Retinal pigment epithelial cell (primary cell): Measurements from ENCODE around the gene GPSM3.

Source experiments
- DNase-seq: peaks from one replicate; pipeline ENCODE4 v3.0.0-alpha.2; 2010; ENCODE audit warnings: low read depth
- H3K4me3 ChIP-seq: 2 replicates; pipeline ENCODE4 v1.5.1; 2011; ENCODE audit warnings: mild to moderate bottlenecking, low read length, control low read depth, moderate library complexity
- TF ChIP-seq, protein P1 (sequence below): conservative IDR thresholded peaks from 2 replicates; pipeline ENCODE4 v1.5.1; 2011; ENCODE audit warnings: low read depth, low read length, control low read depth, inconsistent platforms

Gene GPSM3

GRCh38 chr6:32176476-32177182, 15.8 kb downstream of the GPSM3 start:
- peak overlapping the region; percentile 95 for H3K4me3 ChIP-seq
- TF ChIP-seq, protein P1, sequence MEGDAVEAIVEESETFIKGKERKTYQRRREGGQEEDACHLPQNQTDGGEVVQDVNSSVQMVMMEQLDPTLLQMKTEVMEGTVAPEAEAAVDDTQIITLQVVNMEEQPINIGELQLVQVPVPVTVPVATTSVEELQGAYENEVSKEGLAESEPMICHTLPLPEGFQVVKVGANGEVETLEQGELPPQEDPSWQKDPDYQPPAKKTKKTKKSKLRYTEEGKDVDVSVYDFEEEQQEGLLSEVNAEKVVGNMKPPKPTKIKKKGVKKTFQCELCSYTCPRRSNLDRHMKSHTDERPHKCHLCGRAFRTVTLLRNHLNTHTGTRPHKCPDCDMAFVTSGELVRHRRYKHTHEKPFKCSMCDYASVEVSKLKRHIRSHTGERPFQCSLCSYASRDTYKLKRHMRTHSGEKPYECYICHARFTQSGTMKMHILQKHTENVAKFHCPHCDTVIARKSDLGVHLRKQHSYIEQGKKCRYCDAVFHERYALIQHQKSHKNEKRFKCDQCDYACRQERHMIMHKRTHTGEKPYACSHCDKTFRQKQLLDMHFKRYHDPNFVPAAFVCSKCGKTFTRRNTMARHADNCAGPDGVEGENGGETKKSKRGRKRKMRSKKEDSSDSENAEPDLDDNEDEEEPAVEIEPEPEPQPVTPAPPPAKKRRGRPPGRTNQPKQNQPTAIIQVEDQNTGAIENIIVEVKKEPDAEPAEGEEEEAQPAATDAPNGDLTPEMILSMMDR = no peak
- DNase-seq = no peak

GRCh38 chr6:32175711-32176475, 16.6 kb downstream of the GPSM3 start, which contains the start of gene AGPAT1:
Gene AGPAT1 (minus strand): TSS chr6:32176084. CDS start chr6:32171496, 4,588 bp downstream.
- DNase-seq = peak; percentile 89
- TF ChIP-seq, protein P1 = no peak
- H3K4me3 ChIP-seq = peak within 1 kb of the TSS; percentile 95

DNA sequence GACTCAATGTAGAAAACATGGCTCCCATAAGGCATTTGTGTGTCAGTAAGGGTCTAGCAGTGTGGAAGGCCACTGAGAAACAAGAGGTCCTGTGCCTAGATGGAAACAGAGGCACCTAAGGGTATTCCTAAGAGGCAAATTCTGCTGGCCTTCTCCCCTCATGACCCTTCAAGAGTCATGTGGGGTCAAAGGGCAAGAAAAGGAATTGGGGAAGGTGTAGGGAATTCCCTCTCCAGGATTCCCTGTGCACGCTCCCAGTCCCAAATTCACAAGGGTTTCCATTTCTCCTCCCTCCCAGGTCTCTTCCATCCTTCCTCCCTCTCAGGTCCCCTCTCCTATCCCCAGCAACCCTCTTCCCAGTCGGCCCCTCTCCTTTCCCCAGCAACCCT, 17.1 kb downstream of the GPSM3 start:
- no peak for DNase-seq
- peak overlapping the region; percentile 95 for H3K4me3 ChIP-seq
- TF ChIP-seq, protein P1 = no peak

- TF ChIP-seq, protein P1 = no peak
- DNase-seq = no peak
- no peak overlapping the region for H3K4me3 ChIP-seq
Measured at GRCh38 chr6:32174416-32174815, 18.0 kb downstream of the GPSM3 start.

- no peak overlapping the region for H3K4me3 ChIP-seq
- no peak for DNase-seq
- TF ChIP-seq, protein P1 = no peak
Measured at GRCh38 chr6:32173051-32173727, 19.3 kb downstream of the GPSM3 start.

GRCh38 chr6:32171234-32171633, 21.2 kb downstream of the GPSM3 start:
- no peak for DNase-seq
- no peak overlapping the region for H3K4me3 ChIP-seq
- TF ChIP-seq, protein P1 = no peak
